Stimulated activated CD4-positive, alpha-beta T cell treated with anti-CD3 and anti-CD28 coated beads, Interleukin-12 subunit alpha, Interleukin-12 subunit beta, amount 100 ng/mL, for 4 hours (primary cell): Measurements from ENCODE around the gene ACSL3.

ENCODE experiments used
- DNase-seq: peaks from one replicate; pipeline ENCODE4 v3.0.0-alpha.2; 2020

Gene ACSL3

GRCh38 chr2:222944552-222944951 lies 83.7 kb downstream of the ACSL3 start:
- DNase-seq: no peak

- DNase-seq: no peak
Measured at GRCh38 chr2:222944971-222945740, 84.3 kb downstream of the ACSL3 start.

GRCh38 chr2:222945887-222946286 lies 85.1 kb downstream of the ACSL3 start:
- DNase-seq: no peak

DNA sequence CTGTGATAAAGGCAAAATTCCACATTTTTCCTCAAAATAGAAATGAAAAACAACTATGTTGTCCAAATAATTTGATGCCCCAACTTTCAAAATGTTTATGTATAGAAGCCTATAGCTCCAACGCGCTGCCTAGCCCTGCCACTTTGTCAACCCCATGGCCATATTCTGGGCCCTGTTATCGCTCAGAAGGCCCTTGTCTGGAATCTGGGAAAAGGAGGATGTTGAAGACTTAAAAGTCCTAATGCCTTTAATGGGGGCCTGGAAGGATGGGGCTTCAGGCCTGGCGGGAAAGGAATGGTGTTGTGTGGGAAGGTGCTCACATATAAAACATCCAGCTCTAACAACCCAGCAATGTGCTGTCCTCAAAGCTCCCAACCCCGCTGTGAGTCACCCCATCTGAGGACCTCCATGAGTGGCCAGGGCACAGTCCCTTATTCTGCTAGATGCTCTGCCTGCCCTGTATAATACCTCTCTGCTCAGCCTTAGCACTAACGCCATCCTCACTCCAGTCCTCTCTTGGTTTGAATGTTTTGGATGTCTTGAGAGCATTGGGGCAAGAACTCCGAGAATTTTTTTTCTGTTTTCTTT lies 86.0 kb downstream of the ACSL3 start:
- DNase-seq: no peak

- DNase-seq: no peak
Measured at GRCh38 chr2:222949073-222949472, 88.2 kb downstream of the ACSL3 start.

DNA sequence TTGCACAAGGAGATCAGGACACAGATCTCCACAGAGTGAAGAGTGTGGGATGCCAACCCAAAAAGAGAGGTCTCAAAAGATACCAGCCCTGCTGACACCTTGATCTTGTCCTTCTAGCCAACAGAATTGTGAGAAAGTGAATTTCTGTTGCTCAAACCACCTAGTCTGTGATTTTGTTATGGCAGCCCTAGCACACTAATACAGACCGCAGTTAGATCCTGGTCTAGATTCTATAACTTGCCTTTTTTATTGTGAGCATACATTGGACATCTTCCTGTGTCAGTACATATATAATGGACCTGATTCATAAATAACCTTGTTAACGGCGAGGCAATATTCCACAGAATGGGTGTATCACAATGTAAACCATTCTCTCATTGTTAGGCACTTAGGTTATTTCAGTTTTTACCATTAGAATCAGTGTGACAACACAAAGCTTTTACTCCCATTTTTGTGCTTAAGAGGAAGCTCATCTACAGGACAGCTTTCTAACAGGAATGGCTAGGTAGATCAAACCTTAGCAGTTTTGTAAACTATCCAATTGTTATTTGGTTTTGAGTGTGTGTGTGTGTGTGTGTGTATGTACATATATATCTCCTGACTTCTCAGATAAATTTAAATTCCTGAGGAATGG lies 89.0 kb downstream of the ACSL3 start:
- DNase-seq: no peak

GRCh38 chr2:222950638-222951285 lies 89.9 kb downstream of the ACSL3 start:
- no peak for DNase-seq

GRCh38 chr2:222952204-222952603 lies 91.4 kb downstream of the ACSL3 start:
- no peak for DNase-seq

DNA sequence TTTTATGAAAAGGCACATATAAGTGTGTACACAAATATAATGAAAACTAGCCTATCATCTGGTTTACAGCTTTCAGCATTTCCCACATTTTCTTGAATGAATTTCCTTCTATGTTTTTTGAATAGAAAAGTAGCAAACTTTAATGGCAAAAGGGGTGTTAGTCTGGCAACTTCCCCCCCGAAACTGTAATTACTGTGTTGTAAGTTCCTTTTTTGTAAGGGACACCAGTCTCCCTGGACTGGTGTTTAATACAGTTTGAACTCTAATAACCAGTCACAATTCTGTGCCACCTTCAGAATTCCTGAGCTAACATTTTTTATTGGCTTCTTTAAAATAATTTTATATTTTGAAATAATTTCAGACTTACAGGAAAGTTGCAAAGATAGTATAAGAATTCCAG lies 94.2 kb downstream of the ACSL3 start:
- no peak for DNase-seq

- no peak for DNase-seq
Measured at GRCh38 chr2:222959358-222959757, 98.5 kb downstream of the ACSL3 start.

DNA sequence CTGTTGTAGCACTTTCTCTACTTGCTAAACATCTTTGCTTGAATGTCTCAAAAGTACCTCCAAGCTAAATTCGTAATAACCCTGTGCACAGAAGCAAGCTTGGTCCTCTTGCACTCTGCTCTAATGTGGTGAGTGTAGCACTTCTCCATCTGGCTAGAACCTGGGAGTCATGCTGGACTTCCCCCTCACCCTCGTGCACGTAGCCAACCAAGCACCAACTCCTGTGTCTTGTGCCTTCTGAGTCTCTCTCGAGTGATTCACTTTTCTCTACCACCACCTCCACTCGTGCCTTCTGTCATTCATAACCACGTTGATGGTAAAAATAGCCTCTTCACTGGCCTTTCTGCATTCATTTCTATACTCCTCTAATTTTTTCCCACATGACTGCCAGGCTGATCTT lies 99.3 kb downstream of the ACSL3 start:
- DNase-seq: no peak

- no peak for DNase-seq
Measured at GRCh38 chr2:222963641-222964040, 102.8 kb downstream of the ACSL3 start.

DNA sequence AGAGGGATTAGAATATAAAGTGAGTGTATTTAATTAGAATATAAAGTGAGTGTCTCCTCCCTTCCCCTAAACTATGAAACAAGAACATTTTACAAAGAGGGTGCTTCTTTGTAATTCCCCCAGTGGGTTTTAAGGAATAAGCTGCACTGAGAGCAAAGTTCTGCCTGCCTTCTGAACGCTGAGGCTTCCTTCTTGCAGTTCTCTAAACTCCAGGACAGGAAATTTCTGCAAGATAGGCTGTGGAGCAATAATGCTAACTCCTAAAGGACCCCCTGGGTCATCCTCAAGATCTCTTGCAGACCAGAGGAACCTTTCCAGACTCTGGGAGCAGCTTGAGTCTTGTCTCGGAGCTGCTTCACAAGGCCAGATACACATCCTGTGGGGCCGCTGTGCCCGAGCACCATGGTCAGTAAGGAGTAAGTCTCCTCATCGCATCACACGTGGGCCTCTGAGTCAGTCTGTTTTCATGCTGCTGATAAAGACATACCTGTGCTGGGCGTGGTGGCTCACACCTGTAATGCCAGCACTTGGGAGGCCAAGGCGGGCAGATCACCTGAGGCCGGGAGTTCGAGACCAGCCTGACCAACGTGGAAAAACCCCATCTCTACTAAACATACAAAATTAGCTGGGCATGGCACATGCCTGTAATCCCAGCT lies 103.7 kb downstream of the ACSL3 start:
- no peak for DNase-seq

DNA sequence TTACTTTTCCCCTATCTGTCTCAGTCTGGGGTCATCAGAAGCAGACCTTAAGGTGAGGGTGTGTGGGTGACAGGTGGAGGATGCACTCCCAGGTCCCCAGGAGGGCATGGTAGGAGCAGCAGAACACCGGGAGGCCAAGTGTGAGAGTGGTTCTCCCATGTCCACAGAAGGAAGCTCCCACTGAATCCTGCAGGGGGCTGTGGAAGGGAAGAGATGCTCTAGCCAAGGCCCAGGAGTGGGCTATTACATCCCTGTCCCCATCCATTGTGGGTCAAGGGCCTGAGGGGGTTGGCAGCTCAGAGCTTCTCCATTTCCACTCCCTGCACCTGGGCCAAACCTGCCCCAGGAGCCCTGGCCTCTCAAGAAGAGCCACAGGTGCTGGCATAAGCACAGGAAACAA lies 104.7 kb downstream of the ACSL3 start:
- DNase-seq: no peak

DNA sequence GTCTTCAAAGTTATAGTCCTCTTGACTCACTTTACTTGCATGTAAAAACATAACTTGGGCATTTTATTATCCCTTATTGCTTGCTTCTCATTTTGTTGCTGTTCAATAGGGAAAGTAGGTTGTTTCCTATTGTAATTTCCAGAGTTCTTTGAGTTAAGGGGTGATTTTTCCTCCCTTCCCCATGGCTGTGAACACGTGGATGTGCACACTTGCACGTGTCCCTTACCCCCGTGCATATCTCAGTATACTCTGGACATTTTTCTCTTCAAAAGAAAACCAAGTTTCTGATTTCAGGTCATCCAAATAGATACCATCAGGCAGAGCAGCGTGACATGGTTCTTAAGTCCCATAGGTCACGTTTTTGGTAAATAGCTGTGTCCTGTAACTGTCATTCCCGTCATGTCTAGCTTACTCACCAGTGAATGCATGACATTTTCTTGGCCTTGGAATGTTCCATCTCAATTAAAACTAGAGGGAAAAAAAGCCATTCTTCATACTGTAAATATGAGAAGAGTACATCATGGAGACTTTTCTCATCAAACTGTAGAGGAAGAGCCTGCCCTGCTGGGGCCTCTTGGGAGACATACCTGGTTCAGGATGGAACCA lies 107.8 kb downstream of the ACSL3 start:
- no peak for DNase-seq

- no peak for DNase-seq
Measured at GRCh38 chr2:222969491-222969890, 108.7 kb downstream of the ACSL3 start.

DNA sequence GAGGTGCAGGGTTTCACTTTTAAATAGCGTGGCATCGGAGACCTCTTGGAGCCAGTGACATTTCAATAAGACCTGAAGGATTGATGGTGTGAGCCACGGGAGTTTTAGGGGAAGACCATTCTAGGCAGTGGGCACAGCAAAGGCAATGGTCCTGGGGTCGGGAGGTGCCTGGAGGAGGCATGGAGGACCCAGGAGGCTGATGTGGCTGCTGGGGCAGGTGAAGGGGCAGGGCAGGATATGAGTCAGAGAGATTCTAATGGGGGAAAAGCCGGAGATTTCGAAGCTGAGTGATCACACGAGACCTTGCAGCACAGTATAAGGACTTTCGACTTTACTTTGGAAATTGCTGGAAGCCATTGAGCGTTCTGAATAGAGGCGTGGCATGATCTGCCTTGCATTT lies 111.6 kb downstream of the ACSL3 start:
- no peak for DNase-seq

GRCh38 chr2:222973237-222973636 lies 112.4 kb downstream of the ACSL3 start:
- no peak for DNase-seq

GRCh38 chr2:222973733-222974132 lies 112.9 kb downstream of the ACSL3 start:
- no peak for DNase-seq

GRCh38 chr2:222976521-222977061 lies 115.8 kb downstream of the ACSL3 start:
- DNase-seq: no peak

- DNase-seq: no peak
Measured at GRCh38 chr2:222977121-222977520, 116.3 kb downstream of the ACSL3 start.

GRCh38 chr2:222978850-222979249 lies 118.0 kb downstream of the ACSL3 start:
- DNase-seq: no peak

DNA sequence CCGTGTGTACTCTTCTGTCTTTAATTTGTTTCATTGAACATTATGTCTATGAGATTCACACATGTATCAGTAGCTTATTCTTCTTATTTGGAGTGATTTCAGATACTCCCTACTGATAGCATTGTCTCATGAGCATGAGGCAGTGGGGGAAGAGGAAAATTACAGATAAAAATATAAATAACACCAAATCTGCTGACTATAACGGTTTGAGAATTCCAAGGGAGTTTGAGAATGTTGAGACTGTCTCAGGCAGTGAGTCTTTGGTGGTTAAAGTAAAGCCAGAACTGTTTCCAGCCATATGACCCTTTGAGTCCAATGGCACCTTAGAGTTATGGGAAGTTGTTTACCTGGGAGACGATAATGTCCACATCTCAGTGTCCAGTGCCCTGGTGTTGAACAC lies 118.6 kb downstream of the ACSL3 start:
- DNase-seq: no peak
